ENCODE measurements around the gene USP15.
"Not testable (repeated sequence)": the region's sequence is repeated elsewhere in the genome, so short reads cannot be mapped to it uniquely, and the experiment has no call there.

USP15 gene

GRCh38 chr12:62438098-62438692, 178.0 kb downstream of the USP15 start:
- H3K27ac ChIP-seq (ENCODE audit: low read length): no peak overlapping the region
- H3K4me2 ChIP-seq (ENCODE audit: low read depth, low read length): no peak overlapping the region
- no peaks in the 10 kb centered on the region for H3K36me3 ChIP-seq (replicated peaks; ENCODE audit: insufficient read depth, low read length)
- no peaks in the 10 kb centered on the region for H3K9me3 ChIP-seq (replicated peaks; ENCODE audit: insufficient read depth, low read length)
- H3K4me1 ChIP-seq (ENCODE audit: low read length): peaks cover 8% of the 10 kb centered on the region; the same call in 1 of the 2 replicates
- 0 out of 2 replicates have a peak overlapping the region, but pooled peaks have one; percentile 12 for H2AFZ ChIP-seq (ENCODE audit: low read length)
- H3F3A ChIP-seq (ENCODE audit: insufficient read depth, low read length): no peaks in the 10 kb centered on the region
- H3K9ac ChIP-seq (ENCODE audit: low read length): no peak overlapping the region
- no peaks in the 10 kb centered on the region for H3K27me3 ChIP-seq (replicated peaks; ENCODE audit: insufficient read depth, low read length)
- H3K79me2 ChIP-seq (ENCODE audit: low read length): no peaks in the 10 kb centered on the region
- no peaks in the 10 kb centered on the region for H3K9me2 ChIP-seq (replicated peaks; ENCODE audit: insufficient read depth, low read length)
- TF ChIP-seq EZH2 (optimal IDR thresholded peaks at IDR 0.05; ENCODE audit: low read depth, low read length) (no peak), EZH2phosphoT487 (IDR thresholded peaks at IDR 0.05; ENCODE audit: low read length) (no peak), CTCF (IDR thresholded peaks at IDR 0.05; ENCODE audit: low read length) (peak; percentile 68)
- H3K4me3 ChIP-seq (ENCODE audit: low read length): no peak overlapping the region
- DNase-seq: peak; percentile 60
- no peaks in the 10 kb centered on the region for H4K20me1 ChIP-seq (ENCODE audit: insufficient read depth, low read length)

GRCh38 chr12:62446754-62447452, 186.7 kb downstream of the USP15 start:
- no peaks in the 10 kb centered on the region for H3K27me3 ChIP-seq (replicated peaks; ENCODE audit: insufficient read depth, low read length)
- no peak for DNase-seq
- H3K4me2 ChIP-seq (ENCODE audit: low read depth, low read length): no peak overlapping the region
- no peak for TF ChIP-seq EZH2 (optimal IDR thresholded peaks at IDR 0.05; ENCODE audit: low read depth, low read length)
- TF ChIP-seq CTCF (IDR thresholded peaks at IDR 0.05; ENCODE audit: low read length): no peak
- no peak for TF ChIP-seq EZH2phosphoT487 (IDR thresholded peaks at IDR 0.05; ENCODE audit: low read length)
- H3K36me3 ChIP-seq (replicated peaks; ENCODE audit: insufficient read depth, low read length): no peaks in the 10 kb centered on the region
- H3K4me1 ChIP-seq (ENCODE audit: low read length): no peaks in the 10 kb centered on the region
- H3F3A ChIP-seq (ENCODE audit: insufficient read depth, low read length): no peaks in the 10 kb centered on the region
- H3K79me2 ChIP-seq (ENCODE audit: low read length): no peaks in the 10 kb centered on the region
- no peak overlapping the region for H3K4me3 ChIP-seq (ENCODE audit: low read length)
- no peaks in the 10 kb centered on the region for H3K9me2 ChIP-seq (replicated peaks; ENCODE audit: insufficient read depth, low read length)
- H3K9ac ChIP-seq (ENCODE audit: low read length): no peak overlapping the region
- no peaks in the 10 kb centered on the region for H3K9me3 ChIP-seq (replicated peaks; ENCODE audit: insufficient read depth, low read length)
- H2AFZ ChIP-seq (ENCODE audit: low read length): no peak overlapping the region
- no peak overlapping the region for H3K27ac ChIP-seq (ENCODE audit: low read length)
- H4K20me1 ChIP-seq (ENCODE audit: insufficient read depth, low read length): no peaks in the 10 kb centered on the region

- DNase-seq: no peak
- Histone ChIP-seq H3K9ac (ENCODE audit: low read length) (no peak overlapping the region), H3K9me2 (replicated peaks; ENCODE audit: insufficient read depth, low read length) (no peaks in the 10 kb centered on the region)
Observed at GRCh38 chr12:62448436-62448835, 188.2 kb downstream of the USP15 start.

GRCh38 chr12:62455429-62455828, 195.2 kb downstream of the USP15 start:
- H3K36me3 ChIP-seq (replicated peaks; ENCODE audit: insufficient read depth, low read length); H3K27ac ChIP-seq (ENCODE audit: low read length); H3K27me3 ChIP-seq (replicated peaks; ENCODE audit: insufficient read depth, low read length); H3K4me1 ChIP-seq (ENCODE audit: low read length); DNase-seq; H2AFZ ChIP-seq (ENCODE audit: low read length); H3K9ac ChIP-seq (ENCODE audit: low read length); H3K9me2 ChIP-seq (replicated peaks; ENCODE audit: insufficient read depth, low read length); H3K4me2 ChIP-seq (ENCODE audit: low read depth, low read length); H3K4me3 ChIP-seq (ENCODE audit: low read length); H3K9me3 ChIP-seq (replicated peaks; ENCODE audit: insufficient read depth, low read length); H3F3A ChIP-seq (ENCODE audit: insufficient read depth, low read length); H4K20me1 ChIP-seq (ENCODE audit: insufficient read depth, low read length); H3K79me2 ChIP-seq (ENCODE audit: low read length): not testable (repeated sequence)

More at GRCh38 chr12:62448436-62448835, 188.2 kb downstream of the USP15 start:
- H3K4me1 ChIP-seq (ENCODE audit: low read length): no peaks in the 10 kb centered on the region
- H3K27ac ChIP-seq (ENCODE audit: low read length): no peak overlapping the region
- no peaks in the 10 kb centered on the region for H3K79me2 ChIP-seq (ENCODE audit: low read length)
- H3K27me3 ChIP-seq (replicated peaks; ENCODE audit: insufficient read depth, low read length): no peaks in the 10 kb centered on the region
- H2AFZ ChIP-seq (ENCODE audit: low read length): no peak overlapping the region
- H3K4me2 ChIP-seq (ENCODE audit: low read depth, low read length): no peak overlapping the region
- H3F3A ChIP-seq (ENCODE audit: insufficient read depth, low read length): no peaks in the 10 kb centered on the region
- TF ChIP-seq CTCF (IDR thresholded peaks at IDR 0.05; ENCODE audit: low read length) (no peak), EZH2phosphoT487 (IDR thresholded peaks at IDR 0.05; ENCODE audit: low read length) (no peak), EZH2 (optimal IDR thresholded peaks at IDR 0.05; ENCODE audit: low read depth, low read length) (no peak)
- no peaks in the 10 kb centered on the region for H4K20me1 ChIP-seq (ENCODE audit: insufficient read depth, low read length)
- no peaks in the 10 kb centered on the region for H3K36me3 ChIP-seq (replicated peaks; ENCODE audit: insufficient read depth, low read length)
- H3K9me3 ChIP-seq (replicated peaks; ENCODE audit: insufficient read depth, low read length): no peaks in the 10 kb centered on the region
- H3K4me3 ChIP-seq (ENCODE audit: low read length): no peak overlapping the region

Measured in MM.1S (cell line).